Ammon's horn (tissue), 1 donor: ENCODE data around the gene MCF2L2.

Source experiments
- DNase-seq: peaks from one replicate; pipeline ENCODE4 v3.0.0-alpha.2; 2016; ENCODE audit warnings: low spot score

MCF2L2 gene

GRCh38 chr3:183324083-183324482 lies 104.3 kb downstream of the MCF2L2 start:
- no peak for DNase-seq

- DNase-seq = no peak
Measured at GRCh38 chr3:183319371-183319770, 109.0 kb downstream of the MCF2L2 start.

DNA sequence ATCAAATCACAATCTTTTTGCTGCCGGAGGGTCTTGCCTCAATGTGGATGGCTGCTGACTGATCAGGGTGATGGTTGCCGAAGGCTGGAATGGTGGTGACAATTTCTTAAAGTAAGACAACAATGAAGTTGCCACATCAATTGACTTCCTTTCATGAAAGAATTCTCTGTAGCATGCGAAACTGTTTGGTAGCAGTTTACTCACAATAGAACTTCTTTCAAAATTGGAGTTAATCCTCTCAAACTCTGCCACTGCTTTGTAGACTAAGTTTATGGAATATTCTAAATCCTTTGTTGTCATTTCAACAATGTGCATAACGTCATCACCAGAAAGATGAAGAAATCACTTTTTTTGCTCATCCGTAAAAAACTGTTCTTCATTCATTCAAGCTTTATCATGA lies 109.5 kb downstream of the MCF2L2 start:
- no peak for DNase-seq

DNA sequence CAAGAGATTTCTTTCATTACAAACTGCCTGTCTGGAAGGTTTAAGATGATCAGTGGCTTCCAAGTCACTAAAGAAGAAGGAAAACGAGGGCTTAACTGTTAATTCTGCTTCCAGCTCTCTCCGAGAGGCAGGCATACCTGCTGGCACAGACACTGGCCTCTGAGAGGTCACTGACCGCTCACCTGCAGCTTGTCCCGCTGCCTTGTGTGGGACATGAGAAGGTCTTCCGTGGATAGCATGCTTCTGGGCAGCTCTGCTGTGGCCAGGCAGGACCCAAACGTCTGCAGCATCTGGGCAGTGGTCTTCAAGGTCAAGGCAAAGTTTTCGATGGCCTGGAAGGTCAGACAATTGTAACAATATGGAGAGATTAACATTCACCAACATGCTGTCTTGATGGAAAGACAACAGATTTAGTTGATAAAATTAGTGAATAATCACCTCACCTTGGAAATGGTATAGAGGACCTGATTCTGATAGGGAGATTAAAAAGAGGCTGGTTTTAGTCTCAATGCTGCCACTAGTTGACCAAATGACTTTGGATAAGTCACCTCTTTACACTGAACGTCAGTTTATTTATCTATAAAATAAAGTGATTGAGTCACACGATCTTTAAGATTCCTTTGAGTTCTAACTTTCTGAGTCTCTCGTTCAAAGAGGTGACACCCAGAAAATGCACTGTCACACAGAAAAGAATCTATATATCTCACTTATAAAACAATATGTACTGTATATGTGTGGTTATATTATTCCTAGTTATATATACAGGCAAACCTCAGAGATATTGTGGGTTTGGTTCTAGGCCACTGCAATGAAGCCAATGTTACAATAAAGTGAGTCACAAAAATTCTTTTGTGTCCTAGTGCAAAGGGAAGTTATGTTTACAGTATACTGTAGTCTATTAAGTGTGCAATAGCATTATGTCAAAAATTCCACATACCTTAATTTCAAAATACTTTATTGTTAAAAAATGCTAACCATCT lies 110.2 kb downstream of the MCF2L2 start:
- DNase-seq = no peak

DNA sequence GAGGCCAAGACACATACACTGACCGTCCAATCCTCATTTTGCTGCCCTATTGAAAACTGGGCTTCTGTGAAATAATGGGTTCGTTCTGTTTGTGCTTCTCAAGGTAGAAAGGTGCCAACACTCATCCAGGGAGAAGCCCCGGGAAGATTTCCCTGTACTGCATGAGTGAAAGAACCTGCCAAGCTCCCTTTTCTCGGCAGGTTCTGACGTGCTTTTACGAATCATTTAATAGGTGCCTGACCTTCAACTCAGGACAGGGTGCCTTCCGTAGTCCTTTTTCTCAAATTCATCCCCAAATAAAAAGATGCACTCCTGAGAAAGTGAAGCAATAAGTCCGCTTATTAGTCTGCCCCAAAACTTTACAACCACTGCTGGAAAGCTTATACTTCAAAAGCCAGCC lies 111.1 kb downstream of the MCF2L2 start:
- no peak for DNase-seq

DNA sequence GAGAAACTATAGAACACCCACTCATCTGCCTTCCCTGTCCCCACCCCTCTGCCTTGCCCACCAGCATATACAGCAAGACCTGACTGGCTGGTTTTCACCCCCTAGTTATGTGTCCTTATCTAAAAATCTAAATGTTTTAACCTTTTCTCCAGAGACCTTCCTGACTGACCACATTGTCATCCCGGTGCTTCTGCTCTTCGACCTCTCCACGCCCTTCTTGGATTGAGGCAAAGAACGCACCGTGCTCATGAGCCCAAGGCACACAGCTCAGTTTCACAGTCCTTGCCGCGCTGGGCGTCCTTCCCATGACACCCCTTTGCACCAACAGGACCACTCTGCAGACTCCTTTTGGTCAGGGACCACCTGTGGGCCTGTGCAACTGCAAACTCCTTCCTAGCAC lies 112.7 kb downstream of the MCF2L2 start:
- no peak for DNase-seq

- DNase-seq = peak; percentile 7
Measured at GRCh38 chr3:183313764-183314163, 114.7 kb downstream of the MCF2L2 start.

- DNase-seq = peak; percentile 8
Measured at GRCh38 chr3:183313351-183313750, 115.1 kb downstream of the MCF2L2 start.

GRCh38 chr3:183312433-183312832 lies 116.0 kb downstream of the MCF2L2 start:
- DNase-seq = no peak

DNA sequence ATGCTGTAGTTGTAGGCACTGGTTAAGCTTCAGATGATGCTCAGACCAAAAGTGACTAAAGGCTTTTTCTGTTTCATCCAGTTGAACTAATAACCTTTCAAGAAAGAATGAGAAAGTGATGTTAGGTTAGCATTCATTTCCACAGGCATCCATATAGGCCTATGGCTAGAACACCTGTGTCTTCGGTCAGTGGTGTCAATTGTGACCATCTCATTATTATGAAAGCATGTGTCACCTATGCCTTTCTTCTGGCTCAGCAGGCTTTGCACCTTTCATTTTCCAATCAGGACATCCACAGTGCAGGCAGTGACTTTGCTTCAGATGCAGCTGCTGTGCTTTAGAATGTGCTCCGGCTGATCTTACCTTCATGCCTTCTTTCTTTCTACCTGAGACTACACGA lies 117.5 kb downstream of the MCF2L2 start:
- no peak for DNase-seq

DNA sequence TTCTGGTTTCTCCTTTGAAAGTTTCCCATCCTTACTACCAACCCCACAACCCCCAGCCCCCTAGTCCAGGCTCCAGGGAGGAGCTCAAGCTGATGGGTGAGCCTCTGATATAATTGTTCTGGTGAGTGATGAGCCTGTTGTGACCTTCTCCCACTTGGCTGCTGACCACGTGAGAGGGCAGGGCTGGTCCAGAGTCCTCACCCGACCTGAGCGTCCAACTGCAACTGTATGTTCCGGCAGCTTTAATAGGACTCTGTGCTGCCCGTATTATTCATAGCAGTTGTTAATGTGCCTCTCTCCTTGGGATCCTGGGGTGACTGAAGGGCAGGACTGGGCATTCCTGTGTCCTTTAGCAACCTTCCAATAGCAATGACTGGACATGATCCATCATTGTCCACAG lies 119.1 kb downstream of the MCF2L2 start:
- DNase-seq = no peak

- DNase-seq = peak; percentile 38
Measured at GRCh38 chr3:183308751-183309150, 119.7 kb downstream of the MCF2L2 start.

DNA sequence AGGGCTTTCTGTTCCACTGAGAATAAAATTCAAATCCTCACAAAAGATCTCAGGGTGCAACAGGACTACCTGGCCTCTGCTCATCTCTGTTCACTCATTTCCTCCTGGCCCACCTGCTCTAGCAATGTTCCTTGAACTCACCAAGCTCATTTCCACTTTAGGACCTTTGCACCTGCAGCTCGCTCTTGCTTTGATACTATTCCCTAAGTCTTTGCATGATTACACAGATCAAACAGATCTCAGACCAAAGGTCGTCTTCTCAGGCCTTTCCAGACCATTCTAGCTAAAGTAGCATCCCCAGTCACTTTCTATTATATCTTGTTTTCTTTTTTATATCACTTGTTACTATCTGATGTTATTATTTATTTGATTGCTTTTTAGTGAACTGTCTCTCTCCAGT lies 120.7 kb downstream of the MCF2L2 start:
- no peak for DNase-seq

- DNase-seq = peak; percentile 82
Measured at GRCh38 chr3:183306798-183307671, 121.4 kb downstream of the MCF2L2 start.

- no peak for DNase-seq
Measured at GRCh38 chr3:183303690-183304089, 124.7 kb downstream of the MCF2L2 start.

GRCh38 chr3:183301937-183302580 lies 126.4 kb downstream of the MCF2L2 start:
- no peak for DNase-seq

DNA sequence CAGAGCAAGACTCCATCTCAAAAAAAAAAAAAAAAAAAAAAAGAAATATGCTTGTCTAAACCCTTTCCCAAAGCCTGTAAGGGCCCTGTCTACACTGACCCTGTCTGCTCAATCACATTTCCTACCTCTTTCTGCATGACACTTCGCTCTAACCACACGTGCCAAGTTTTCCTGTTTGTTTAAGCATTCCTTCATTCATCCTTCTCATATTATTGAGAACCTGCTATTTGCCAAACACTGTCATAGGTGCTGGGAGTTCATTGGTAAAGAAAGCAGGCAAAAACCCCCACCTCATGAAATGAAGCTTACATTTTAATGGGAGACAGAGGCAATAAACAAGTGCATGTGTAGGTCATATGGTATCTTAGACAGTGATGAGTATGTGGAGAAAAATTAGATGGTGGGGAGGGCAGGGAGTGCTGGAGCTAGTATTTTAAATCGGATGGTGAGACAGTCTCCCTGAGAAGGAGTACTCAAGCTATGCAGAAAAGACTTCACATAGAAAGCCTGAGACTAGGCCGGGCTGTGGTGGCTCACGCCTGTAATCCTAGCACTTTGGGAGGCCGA lies 127.3 kb downstream of the MCF2L2 start:
- no peak for DNase-seq

- no peak for DNase-seq
Measured at GRCh38 chr3:183299976-183300375, 128.4 kb downstream of the MCF2L2 start.

- DNase-seq = peak; percentile 81
Measured at GRCh38 chr3:183298701-183299153, 129.7 kb downstream of the MCF2L2 start.

DNA sequence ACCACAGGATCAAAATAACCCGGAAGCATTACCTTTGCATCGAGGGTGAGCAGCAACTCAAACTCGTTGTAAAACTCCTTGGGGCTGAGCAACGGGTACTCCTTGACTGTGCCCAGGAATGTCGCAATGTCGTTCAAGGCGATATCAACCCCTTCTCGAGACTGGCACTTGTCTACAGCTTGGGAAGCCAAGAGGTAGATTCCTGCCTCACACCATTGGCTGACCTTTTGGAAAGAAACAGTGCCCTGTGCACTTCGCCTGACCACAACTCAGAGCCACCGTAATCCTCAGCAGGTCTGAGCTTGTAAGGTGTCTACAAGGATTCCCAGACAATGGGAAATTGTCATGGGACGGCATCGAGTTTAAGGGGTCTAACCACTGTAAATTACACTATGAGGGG lies 131.5 kb downstream of the MCF2L2 start:
- DNase-seq = no peak

DNA sequence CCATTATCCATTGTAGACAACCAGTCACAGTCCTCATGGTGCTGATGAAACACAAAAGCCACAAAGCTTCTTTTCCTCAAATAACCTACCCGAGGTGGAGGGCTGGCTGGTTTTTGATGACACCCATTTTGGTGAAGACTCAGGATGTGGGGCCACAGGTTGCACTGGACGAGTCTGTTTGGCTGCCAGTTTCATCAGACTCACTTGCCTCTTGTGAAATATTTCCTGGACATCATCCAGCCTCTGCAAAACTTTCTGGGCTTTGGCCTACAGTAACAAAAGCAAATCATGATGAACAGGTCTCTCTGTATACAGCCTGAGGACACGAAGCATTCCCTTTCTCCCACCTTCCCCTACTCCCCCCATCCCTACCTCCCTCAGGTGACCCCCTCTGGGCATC lies 133.2 kb downstream of the MCF2L2 start:
- DNase-seq = no peak

DNA sequence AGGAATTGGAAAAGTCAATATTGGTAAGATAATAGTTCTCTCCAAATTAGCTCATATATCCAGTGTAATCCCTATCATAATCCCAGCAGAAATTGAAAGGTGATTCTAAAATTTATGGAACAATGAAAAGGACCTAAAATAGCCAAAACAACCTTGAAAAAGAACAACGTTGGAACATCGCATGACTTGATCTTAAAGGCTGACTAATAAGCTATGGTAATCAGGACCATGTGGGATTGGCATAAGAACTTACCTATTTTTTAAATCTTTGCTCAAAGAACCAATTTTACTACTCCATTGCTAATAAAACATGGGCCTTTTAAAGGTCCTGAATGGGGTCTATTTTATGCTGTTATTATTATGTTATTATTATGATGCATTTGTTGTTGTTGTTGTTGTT lies 134.5 kb downstream of the MCF2L2 start:
- no peak for DNase-seq
